Measurements from ENCODE around the gene OTULINL.

DNA sequence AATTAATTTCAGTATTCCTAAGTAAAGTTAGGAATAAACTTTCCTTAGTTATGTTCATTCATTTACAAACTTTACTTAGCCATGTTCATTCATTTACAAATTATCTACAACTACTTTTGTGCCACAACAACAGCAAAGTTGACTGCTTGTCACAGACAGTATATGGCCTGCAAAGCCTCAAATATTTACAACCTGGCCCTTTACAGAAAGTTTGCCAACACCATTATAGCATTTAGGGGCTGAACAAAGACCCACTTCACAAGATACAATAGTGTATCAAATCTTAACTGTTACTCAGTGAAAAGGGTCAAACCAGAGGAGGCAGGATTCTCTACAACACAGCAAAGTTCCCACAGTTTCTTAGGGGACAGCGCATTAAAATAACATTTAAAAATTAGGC, 9.7 kb upstream of the OTULINL start:
- TF ChIP-seq NR1H2 (CRISPR knock-in tag; IDR thresholded peaks at IDR 0.05): no peak
- TF ChIP-seq, protein P1, sequence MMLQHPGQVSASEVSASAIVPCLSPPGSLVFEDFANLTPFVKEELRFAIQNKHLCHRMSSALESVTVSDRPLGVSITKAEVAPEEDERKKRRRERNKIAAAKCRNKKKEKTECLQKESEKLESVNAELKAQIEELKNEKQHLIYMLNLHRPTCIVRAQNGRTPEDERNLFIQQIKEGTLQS (CRISPR knock-in tag; conservative IDR thresholded peaks at IDR 0.05): no peak
- TF ChIP-seq, protein P2, sequence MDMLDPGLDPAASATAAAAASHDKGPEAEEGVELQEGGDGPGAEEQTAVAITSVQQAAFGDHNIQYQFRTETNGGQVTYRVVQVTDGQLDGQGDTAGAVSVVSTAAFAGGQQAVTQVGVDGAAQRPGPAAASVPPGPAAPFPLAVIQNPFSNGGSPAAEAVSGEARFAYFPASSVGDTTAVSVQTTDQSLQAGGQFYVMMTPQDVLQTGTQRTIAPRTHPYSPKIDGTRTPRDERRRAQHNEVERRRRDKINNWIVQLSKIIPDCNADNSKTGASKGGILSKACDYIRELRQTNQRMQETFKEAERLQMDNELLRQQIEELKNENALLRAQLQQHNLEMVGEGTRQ (CRISPR knock-in tag; IDR thresholded peaks at IDR 0.05): no peak

All from WTC11 (cell line).